Measurements from ENCODE around the gene ZNF227. TPM values are rescaled to one million over a fixed set of nuclear protein-coding genes. Genes with fewer than 3 reads are reported as not detected.

The ZNF227 gene
- total RNA-seq, 1 experiment from 2014 or later = 16.5 TPM

GRCh38 chr19:44277331-44277730 is 65.0 kb downstream of the ZNF227 start:
- no peaks in the 10 kb centered on the region for H4K20me1 ChIP-seq (ENCODE audit: insufficient read depth)
- H3K4me2 ChIP-seq = no peak overlapping the region
- no peaks in the 10 kb centered on the region for H3F3A ChIP-seq (ENCODE audit: insufficient read depth, low read depth)
- no peak for TF ChIP-seq CTCF (conservative IDR thresholded peaks at IDR 0.05)
- TF ChIP-seq EZH2 (IDR thresholded peaks at IDR 0.05; ENCODE audit: low read depth) = no peak
- no peak overlapping the region for H3K27ac ChIP-seq
- H3K9me3 ChIP-seq (ENCODE audit: insufficient read depth, low read depth) = peaks cover 7% of the 10 kb centered on the region
- H3K79me2 ChIP-seq (ENCODE audit: low read depth) = no peaks in the 10 kb centered on the region
- no peak overlapping the region for H2AFZ ChIP-seq
- POLR2A ChIA-PET (ENCODE audit: unreplicated experiment) = no interaction called here
- no peaks in the 10 kb centered on the region for H3K27me3 ChIP-seq (ENCODE audit: insufficient read depth, low read depth)
- no TSS peak for BruUV-seq (replicated peaks)
- CTCF ChIA-PET = no interaction called here
- no peak for DNase-seq
- no peaks in the 10 kb centered on the region for H3K4me1 ChIP-seq (replicated peaks; ENCODE audit: insufficient read depth)
- no peaks in the 10 kb centered on the region for H3K36me3 ChIP-seq (ENCODE audit: low read depth)
- intact Hi-C loops (cut with micrococcal nuclease; ENCODE audit: unreplicated experiment) = no loop called here
- H3K4me3 ChIP-seq = no peak overlapping the region
- no peaks in the 10 kb centered on the region for H3K9me2 ChIP-seq (ENCODE audit: insufficient read depth)

- Histone ChIP-seq H3K36me3 (ENCODE audit: low read depth) (no peaks in the 10 kb centered on the region), H4K20me1 (ENCODE audit: insufficient read depth) (no peaks in the 10 kb centered on the region), H3K4me2 (no peak overlapping the region), H3K9me2 (ENCODE audit: insufficient read depth) (no peaks in the 10 kb centered on the region), H3K27ac (no peak overlapping the region), H3K9me3 (ENCODE audit: insufficient read depth, low read depth) (peaks cover 7% of the 10 kb centered on the region), H3K4me1 (replicated peaks; ENCODE audit: insufficient read depth) (0 out of 2 replicates have a peak, but pooled peaks cover 8% of the 10 kb centered on the region), H3F3A (ENCODE audit: insufficient read depth, low read depth) (no peaks in the 10 kb centered on the region), H2AFZ (no peak overlapping the region), H3K79me2 (ENCODE audit: low read depth) (no peaks in the 10 kb centered on the region), H3K4me3 (no peak overlapping the region), H3K27me3 (ENCODE audit: insufficient read depth, low read depth) (no peaks in the 10 kb centered on the region)
- TF ChIP-seq CTCF (conservative IDR thresholded peaks at IDR 0.05) = no peak
- TF ChIP-seq EZH2 (IDR thresholded peaks at IDR 0.05; ENCODE audit: low read depth) = no peak
- CTCF ChIA-PET = interaction anchor here (0.6 kb wide), 1 partner anchor 445 kb away, joined by 3 read pairs; no protein-coding TSS in a partner anchor
- intact Hi-C loops (cut with micrococcal nuclease; ENCODE audit: unreplicated experiment) = no loop called here
- BruUV-seq (replicated peaks) = no TSS peak
- POLR2A ChIA-PET (ENCODE audit: unreplicated experiment) = no interaction called here
- DNase-seq = no peak
These were observed 65.9 kb downstream of the ZNF227 start for GRCh38 chr19:44278181-44278690.

- TF ChIP-seq CTCF (conservative IDR thresholded peaks at IDR 0.05) = no peak
- TF ChIP-seq EZH2 (IDR thresholded peaks at IDR 0.05; ENCODE audit: low read depth) = no peak
- Histone ChIP-seq H3K79me2 (ENCODE audit: low read depth) (no peaks in the 10 kb centered on the region), H3K4me2 (no peak overlapping the region), H3K36me3 (ENCODE audit: low read depth) (no peaks in the 10 kb centered on the region), H3K4me3 (no peak overlapping the region), H3K27me3 (ENCODE audit: insufficient read depth, low read depth) (no peaks in the 10 kb centered on the region), H2AFZ (no peak overlapping the region), H3F3A (ENCODE audit: insufficient read depth, low read depth) (no peaks in the 10 kb centered on the region), H3K9me2 (ENCODE audit: insufficient read depth) (no peaks in the 10 kb centered on the region; the same call in 1 of the 2 replicates), H4K20me1 (ENCODE audit: insufficient read depth) (no peaks in the 10 kb centered on the region), H3K4me1 (replicated peaks; ENCODE audit: insufficient read depth) (0 out of 2 replicates have a peak, but pooled peaks cover 8% of the 10 kb centered on the region), H3K9me3 (ENCODE audit: insufficient read depth, low read depth) (peaks cover 3% of the 10 kb centered on the region; the same call in 1 of the 2 replicates), H3K27ac (no peak overlapping the region)
- ChIA-PET POLR2A (ENCODE audit: unreplicated experiment) (no interaction called here), CTCF (no interaction called here)
- intact Hi-C loops (cut with micrococcal nuclease; ENCODE audit: unreplicated experiment) = no loop called here
- no peak for DNase-seq
- no TSS peak for BruUV-seq (replicated peaks)
These were observed 68.6 kb downstream of the ZNF227 start for GRCh38 chr19:44280916-44281315.

Measured in PC-9 (cell line).